GM23338 (cell line): ENCODE measurements around the gene GALNT14. TPM values are rescaled to one million over a fixed set of nuclear protein-coding genes. Genes with fewer than 3 reads are reported as not detected.

Source experiments
- ATAC-seq: fragments of 200-7000 bp; cut with Tn5 transposase; 3 replicates; pipeline ENCODE4 v1.9.1; 2020
- DNase-seq: peaks from one replicate; pipeline ENCODE4 v3.0.0-alpha.2; 2015; ENCODE audit warnings: low spot score
- H2AFZ ChIP-seq: fragments of 200-600 bp; sonication (generic); 2 replicates; pipeline ENCODE4 v1.8.0; 2016; ENCODE audit warnings: antibody characterized with exemption, mild to moderate bottlenecking, moderate library complexity
- H3F3A ChIP-seq: fragments of 200-600 bp; sonication (generic); replicated peaks from 2 replicates; pipeline ENCODE4 v1.8.0; 2017; ENCODE audit warnings: antibody characterized with exemption, mixed run types, low read depth
- H3K27ac ChIP-seq: fragments of 200-600 bp; sonication (generic); 2 replicates; pipeline ENCODE4 v1.6.1; 2016; ENCODE audit warnings: low read depth
- H3K27me3 ChIP-seq: fragments of 200-600 bp; sonication (generic); 2 replicates; pipeline ENCODE4 v1.8.0; 2016; ENCODE audit warnings: mild to moderate bottlenecking, mixed run types, moderate library complexity; ENCODE audit not compliant: insufficient read depth
- H3K36me3 ChIP-seq: fragments of 200-600 bp; sonication (generic); 2 replicates; pipeline ENCODE4 v1.8.0; 2016; ENCODE audit warnings: mild to moderate bottlenecking; ENCODE audit not compliant: insufficient read depth
- H3K4me1 ChIP-seq: fragments of 200-600 bp; sonication (generic); 2 replicates; pipeline ENCODE4 v1.8.0; 2016; ENCODE audit warnings: mild to moderate bottlenecking, moderate library complexity; ENCODE audit not compliant: insufficient read depth
- H3K4me2 ChIP-seq: fragments of 200-600 bp; sonication (generic); 2 replicates; pipeline ENCODE4 v1.7.1; 2017; ENCODE audit warnings: mixed run types
- H3K4me3 ChIP-seq: fragments of 200-600 bp; sonication (generic); 2 replicates; pipeline ENCODE4 v1.6.1; 2016; ENCODE audit warnings: mixed run types
- H3K79me2 ChIP-seq: fragments of 200-600 bp; sonication (generic); replicated peaks from 2 replicates; pipeline ENCODE4 v1.8.0; 2017; ENCODE audit warnings: mild to moderate bottlenecking; ENCODE audit not compliant: insufficient read depth
- H3K9me2 ChIP-seq: fragments of 200-600 bp; sonication (generic); 2 replicates; pipeline ENCODE4 v1.8.0; 2017; ENCODE audit not compliant: insufficient read depth
- H4K20me1 ChIP-seq: fragments of 200-600 bp; sonication (generic); replicated peaks from 2 replicates; pipeline ENCODE4 v1.8.0; 2017; ENCODE audit warnings: mild to moderate bottlenecking; ENCODE audit not compliant: insufficient read depth
- H3K27ac Mint-ChIP-seq: 2 replicates; pipeline ENCODE4 v1.8.0; 2020; ENCODE audit warnings: inconsistent platforms, mild to moderate bottlenecking, moderate library complexity, mixed read lengths
- H3K27me3 Mint-ChIP-seq: 3 replicates; pipeline ENCODE4 v1.8.0; 2022; ENCODE audit warnings: low read depth, mild to moderate bottlenecking, moderate library complexity, mixed read lengths, inconsistent platforms; ENCODE audit not compliant: insufficient read depth, poor library complexity
- H3K36me3 Mint-ChIP-seq: 3 replicates; pipeline ENCODE4 v1.8.0; 2021; ENCODE audit warnings: low read depth, mild to moderate bottlenecking, inconsistent platforms, moderate library complexity, mixed read lengths
- H3K4me1 Mint-ChIP-seq: 3 replicates; pipeline ENCODE4 v1.8.0; 2020; ENCODE audit warnings: mild to moderate bottlenecking, inconsistent platforms, mixed read lengths
- H3K4me3 Mint-ChIP-seq: 3 replicates; pipeline ENCODE4 v1.8.0; 2021; ENCODE audit warnings: moderate library complexity, mild to moderate bottlenecking, inconsistent platforms, mixed read lengths
- H3K9me3 Mint-ChIP-seq: 3 replicates; pipeline ENCODE4 v1.8.0; 2020; ENCODE audit warnings: moderate library complexity, mild to moderate bottlenecking, inconsistent platforms, mixed read lengths
- ETS1 ChIP-seq: IDR thresholded peaks from 2 replicates; pipeline ENCODE4 v1.6.1; 2016; ENCODE audit warnings: antibody characterized with exemption
- EZH2phosphoT487 ChIP-seq: fragments of 200-600 bp; sonication (generic); IDR thresholded peaks from one replicate; pipeline ENCODE4 v1.8.1; 2018; ENCODE audit warnings: antibody characterized with exemption; ENCODE audit not compliant: unreplicated experiment
- NANOG ChIP-seq: IDR thresholded peaks from 2 replicates; pipeline ENCODE4 v1.6.1; 2016; ENCODE audit warnings: antibody characterized with exemption, borderline replicate concordance
- POLR2AphosphoS5 ChIP-seq: IDR thresholded peaks from 2 replicates; pipeline ENCODE4 v1.6.1; 2016; ENCODE audit warnings: antibody characterized with exemption, low read depth
- REST ChIP-seq: IDR thresholded peaks from one replicate; pipeline ENCODE4 v1.6.1; 2018; ENCODE audit warnings: antibody characterized with exemption; ENCODE audit not compliant: unreplicated experiment
- STAT1 ChIP-seq: IDR thresholded peaks from one replicate; pipeline ENCODE4 v1.6.1; 2016; ENCODE audit warnings: antibody characterized with exemption; ENCODE audit not compliant: unreplicated experiment
- ZNF462 ChIP-seq: fragments of 250-450 bp; sonication (Bioruptor Pico); IDR thresholded peaks from 2 replicates; pipeline ENCODE4 v1.5.0; 2020; ENCODE audit warnings: mild to moderate bottlenecking, moderate library complexity
- polyA plus RNA-seq: library from polyadenylated mRNA; unstranded; fragments of >200 nt; fragmentation: Nextera tagmentation; extraction: Ambion mirVana; gene quantifications from 2 replicates; pipeline ENCODE4 v1.2.1, GENCODE V29; 2016
- total RNA-seq: library from RNA; depleted of rRNA; stranded (reverse); fragments of >200 nt; shearing (Covaris generic); gene quantifications from 2 replicates; pipeline ENCODE4 v1.2.3, GENCODE V29; 2014

The GALNT14 gene
- total and polyA plus RNA-seq, 2 experiments from 2014 or later: 5.4 to 7.7 TPM

- Mint-ChIP-seq H3K4me3 (no peak overlapping the region), H3K27me3 (peaks cover 3% of the 10 kb centered on the region), H3K27ac (no peak overlapping the region), H3K4me1 (no peaks in the 10 kb centered on the region), H3K9me3 (no peaks in the 10 kb centered on the region; the same call in 2 of the 3 replicates), H3K36me3 (no peaks in the 10 kb centered on the region)
- Histone ChIP-seq H4K20me1 (no peaks in the 10 kb centered on the region), H3K4me2 (no peak overlapping the region), H3K9me2 (no peaks in the 10 kb centered on the region), H3K36me3 (no peaks in the 10 kb centered on the region), H2AFZ (no peak overlapping the region), H3K27ac (no peak overlapping the region), H3K4me3 (no peak overlapping the region), H3K27me3 (no peaks in the 10 kb centered on the region), H3K79me2 (no peaks in the 10 kb centered on the region), H3K4me1 (no peaks in the 10 kb centered on the region), H3F3A (no peaks in the 10 kb centered on the region)
- DNase-seq (no peak), ATAC-seq (no peak)
- TF ChIP-seq STAT1 (no peak), ETS1 (no peak), NANOG (no peak)
Measured at GRCh38 chr2:31150120-31150670, 12.0 kb upstream of the GALNT14 start.

- no peak for ATAC-seq
- H3K79me2 ChIP-seq: no peaks in the 10 kb centered on the region
- no peak overlapping the region for H3K4me2 ChIP-seq
- H3K4me3 ChIP-seq: no peak overlapping the region
- Mint-ChIP-seq H3K4me3 (no peak overlapping the region), H3K27ac (no peak overlapping the region), H3K36me3 (no peaks in the 10 kb centered on the region), H3K27me3 (peaks cover 3% of the 10 kb centered on the region), H3K9me3 (no peaks in the 10 kb centered on the region), H3K4me1 (peaks cover 5% of the 10 kb centered on the region; the same call in 2 of the 3 replicates)
- DNase-seq: no peak
- no peaks in the 10 kb centered on the region for H4K20me1 ChIP-seq
- TF ChIP-seq REST (no peak), NANOG (no peak), POLR2AphosphoS5 (no peak), EZH2phosphoT487 (no peak), ZNF462 (no peak)
- no peaks in the 10 kb centered on the region for H3F3A ChIP-seq
- H2AFZ ChIP-seq: no peak overlapping the region
- H3K27ac ChIP-seq: no peak overlapping the region
- H3K9me2 ChIP-seq: no peaks in the 10 kb centered on the region
- H3K36me3 ChIP-seq: no peaks in the 10 kb centered on the region
- H3K27me3 ChIP-seq: no peaks in the 10 kb centered on the region
- H3K4me1 ChIP-seq: no peaks in the 10 kb centered on the region
Measured at GRCh38 chr2:31148514-31148913, 10.3 kb upstream of the GALNT14 start.
